Sigmoid colon (tissue), 4 donors: ENCODE measurements around the gene UTP11.
A peak's percentile ranks its signal among the peaks of the same experiment; 100 is the strongest.

Experiments
- CTCF ChIP-seq, 4 experiments: fragments of 450-650 bp in 3 of 4; fragments of 200-600 bp in 1 of 4; IDR thresholded peaks; one replicate each; pipeline ENCODE4 v1.5.1; 2016 to 2019; ENCODE audit warnings: antibody characterized with exemption in 4 of 4, mild to moderate bottlenecking in 3 of 4, moderate library complexity in 2 of 4
- POLR2A ChIP-seq, 2 donors: fragments of 450-650 bp; IDR thresholded peaks; one replicate each; pipeline ENCODE4 v1.6.1; 2016; ENCODE audit warnings: antibody characterized with exemption in 2 of 2, mild to moderate bottlenecking in 2 of 2, moderate library complexity in 2 of 2
- POLR2AphosphoS5 ChIP-seq, 4 donors: sonication (generic); formaldehyde crosslinking; IDR thresholded peaks; one replicate each; pipeline ENCODE4 v1.6.1; 2017; ENCODE audit warnings: antibody characterized with exemption in 4 of 4

GRCh38 chr1:38012363-38013226 is at the start of gene UTP11:
- TF ChIP-seq POLR2A (IDR thresholded peaks at IDR 0.05) (peak; percentile 33 to 70), POLR2AphosphoS5 (IDR thresholded peaks at IDR 0.05) (peak; percentile 83 to 96 (median 86)), CTCF (IDR thresholded peaks at IDR 0.05) (no peak)
